Bronchial epithelial cell (primary cell): ENCODE data around the gene CCDC34. TPM values are rescaled to one million over a fixed set of nuclear protein-coding genes. Genes with fewer than 3 reads are reported as not detected.

Experiments used
- DNase-seq: peaks from one replicate; pipeline ENCODE4 v3.0.0-alpha.2; 2010; ENCODE audit warnings: low read depth
- FAIRE-seq: peaks from 2 replicates; lab custom pipeline; 2011; peaks lifted over from hg19 to GRCh38; lab: Jason Lieb, UNC
- H3K27me3 ChIP-seq: 2 replicates; pipeline ENCODE4 v1.5.1; 2011; ENCODE audit warnings: low read length; ENCODE audit not compliant: control insufficient read depth, insufficient read depth
- H3K36me3 ChIP-seq: 2 replicates; pipeline ENCODE4 v1.5.1; 2011; ENCODE audit warnings: low read length; ENCODE audit not compliant: control insufficient read depth, insufficient read depth
- H3K4me3 ChIP-seq: 2 replicates; pipeline ENCODE4 v1.5.1; 2011; ENCODE audit warnings: mild to moderate bottlenecking, low read depth, low read length, control low read depth
- total RNA-seq: library from RNA; depleted of rRNA; stranded (reverse); fragments of >200 nt; gene quantifications from 2 replicates; pipeline ENCODE4 v1.2.1, GENCODE V29; 2014
- TF ChIP-seq, protein P1 (sequence below): IDR thresholded peaks from 2 replicates; pipeline ENCODE4 v1.5.1; 2011; ENCODE audit warnings: mild to moderate bottlenecking, moderate library complexity, low read length, control low read depth, inconsistent platforms; ENCODE audit not compliant: insufficient read depth, severe bottlenecking

CCDC34 gene
- total RNA-seq, 1 donor from 2014 or later: 1.3 TPM

DNA sequence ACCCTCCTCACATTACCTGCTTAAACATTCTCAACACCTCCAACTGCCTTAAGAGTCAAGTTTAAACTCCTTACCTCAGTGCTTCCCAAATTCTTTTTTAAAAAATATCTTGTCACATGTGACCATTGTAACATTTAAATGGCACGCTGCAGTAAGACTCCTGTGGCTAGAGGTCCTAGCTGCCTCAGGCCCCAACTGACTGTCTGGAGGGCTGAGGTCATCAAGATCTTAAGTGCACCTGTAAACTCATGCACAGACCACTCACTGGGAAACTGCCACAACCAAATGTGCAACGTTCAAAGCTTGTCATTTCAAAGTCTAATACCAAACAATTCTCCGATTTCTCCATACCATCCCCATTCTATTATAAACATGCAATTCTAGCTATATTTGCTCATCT, 16.4 kb upstream of the CCDC34 start:
- DNase-seq (no peak), FAIRE-seq (no peak)
- Histone ChIP-seq H3K36me3 (no peaks in the 10 kb centered on the region), H3K27me3 (no peaks in the 10 kb centered on the region), H3K4me3 (no peak overlapping the region)
- TF ChIP-seq, protein P1, sequence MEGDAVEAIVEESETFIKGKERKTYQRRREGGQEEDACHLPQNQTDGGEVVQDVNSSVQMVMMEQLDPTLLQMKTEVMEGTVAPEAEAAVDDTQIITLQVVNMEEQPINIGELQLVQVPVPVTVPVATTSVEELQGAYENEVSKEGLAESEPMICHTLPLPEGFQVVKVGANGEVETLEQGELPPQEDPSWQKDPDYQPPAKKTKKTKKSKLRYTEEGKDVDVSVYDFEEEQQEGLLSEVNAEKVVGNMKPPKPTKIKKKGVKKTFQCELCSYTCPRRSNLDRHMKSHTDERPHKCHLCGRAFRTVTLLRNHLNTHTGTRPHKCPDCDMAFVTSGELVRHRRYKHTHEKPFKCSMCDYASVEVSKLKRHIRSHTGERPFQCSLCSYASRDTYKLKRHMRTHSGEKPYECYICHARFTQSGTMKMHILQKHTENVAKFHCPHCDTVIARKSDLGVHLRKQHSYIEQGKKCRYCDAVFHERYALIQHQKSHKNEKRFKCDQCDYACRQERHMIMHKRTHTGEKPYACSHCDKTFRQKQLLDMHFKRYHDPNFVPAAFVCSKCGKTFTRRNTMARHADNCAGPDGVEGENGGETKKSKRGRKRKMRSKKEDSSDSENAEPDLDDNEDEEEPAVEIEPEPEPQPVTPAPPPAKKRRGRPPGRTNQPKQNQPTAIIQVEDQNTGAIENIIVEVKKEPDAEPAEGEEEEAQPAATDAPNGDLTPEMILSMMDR: no peak

DNA sequence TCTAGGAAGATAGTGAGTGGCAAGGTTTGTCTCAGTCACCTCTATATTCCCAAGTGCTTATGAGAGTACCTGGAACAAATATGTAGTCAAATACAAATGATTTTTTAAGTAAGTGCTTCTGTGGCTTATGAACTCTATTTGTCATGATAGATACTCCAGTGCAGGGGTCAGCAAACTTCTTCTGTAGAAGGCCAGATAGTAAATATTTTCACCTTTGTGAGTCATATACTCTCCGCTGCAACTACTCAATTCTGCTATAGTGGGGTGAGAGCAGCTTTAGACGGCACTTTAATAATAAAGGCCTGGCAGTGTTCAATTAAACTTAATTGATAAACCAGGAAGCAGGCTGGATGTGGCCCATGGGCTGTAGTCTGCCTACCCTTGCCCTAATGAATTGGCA, 12.4 kb upstream of the CCDC34 start:
- H3K36me3 ChIP-seq: peaks cover 7% of the 10 kb centered on the region

DNA sequence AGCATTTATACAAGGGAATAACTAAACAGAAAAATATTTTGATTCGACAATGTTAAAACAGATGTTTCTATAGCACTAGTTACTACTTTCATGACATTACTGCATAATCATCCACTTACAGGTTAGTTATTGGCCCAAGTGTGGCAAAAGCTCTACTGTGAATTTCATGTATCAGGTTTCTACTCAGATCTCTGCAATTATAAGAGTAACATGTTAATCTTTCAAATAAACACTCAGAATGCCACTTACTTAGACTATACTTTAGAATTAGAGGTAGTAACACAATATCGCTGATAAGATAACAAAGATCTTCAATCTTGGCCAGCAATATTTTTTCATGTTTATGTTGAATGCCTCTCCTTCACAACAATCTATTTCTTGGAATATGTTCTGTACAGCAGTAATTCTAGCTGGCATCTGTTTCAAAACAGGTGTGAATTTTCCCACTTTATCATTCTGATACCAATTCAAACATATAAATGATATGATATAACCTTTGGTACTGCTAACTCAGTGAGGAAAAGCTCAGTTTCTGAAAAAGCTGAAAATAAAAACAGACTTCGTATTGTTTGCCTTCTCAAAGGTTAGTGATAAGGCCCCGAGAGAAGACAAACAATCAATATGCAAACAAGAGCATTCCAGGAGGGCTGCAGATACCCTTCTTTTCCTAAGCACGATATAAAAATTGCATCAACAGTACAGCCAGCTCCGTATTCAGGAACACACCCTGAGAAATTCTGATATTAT, 11.0 kb upstream of the CCDC34 start:
- DNase-seq: no peak
- Histone ChIP-seq H3K36me3 (peaks cover 7% of the 10 kb centered on the region), H3K4me3 (no peak overlapping the region), H3K27me3 (no peaks in the 10 kb centered on the region)
- TF ChIP-seq, protein P1: no peak
- FAIRE-seq: no peak

More for the DNA sequence above, 12.4 kb upstream of the CCDC34 start:
- TF ChIP-seq, protein P1: no peak
- FAIRE-seq (no peak), DNase-seq (no peak)
- H3K27me3 ChIP-seq: no peaks in the 10 kb centered on the region
- H3K4me3 ChIP-seq: no peak overlapping the region

DNA sequence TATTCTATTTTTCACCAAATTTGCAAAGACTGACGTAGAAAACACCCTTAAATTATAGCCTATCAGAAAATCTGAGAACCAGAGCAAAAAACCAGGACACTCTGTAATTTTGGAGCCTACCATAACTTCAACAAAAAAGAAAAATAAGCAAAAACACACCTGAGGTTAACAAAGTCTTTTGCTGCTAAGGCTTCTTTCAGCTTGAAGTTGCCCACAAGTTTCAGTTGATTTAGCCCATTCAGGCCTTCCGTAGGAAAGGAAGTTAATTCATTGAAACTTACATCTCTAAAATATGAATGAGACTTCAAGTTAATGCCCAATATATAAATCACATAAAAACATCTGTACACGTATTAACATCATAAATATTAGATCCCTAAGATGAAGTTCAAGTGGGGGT, 10.4 kb upstream of the CCDC34 start:
- DNase-seq: no peak
- Histone ChIP-seq H3K36me3 (peaks cover 8% of the 10 kb centered on the region), H3K27me3 (no peaks in the 10 kb centered on the region), H3K4me3 (no peak overlapping the region)
- no peak for FAIRE-seq
- TF ChIP-seq, protein P1: no peak

DNA sequence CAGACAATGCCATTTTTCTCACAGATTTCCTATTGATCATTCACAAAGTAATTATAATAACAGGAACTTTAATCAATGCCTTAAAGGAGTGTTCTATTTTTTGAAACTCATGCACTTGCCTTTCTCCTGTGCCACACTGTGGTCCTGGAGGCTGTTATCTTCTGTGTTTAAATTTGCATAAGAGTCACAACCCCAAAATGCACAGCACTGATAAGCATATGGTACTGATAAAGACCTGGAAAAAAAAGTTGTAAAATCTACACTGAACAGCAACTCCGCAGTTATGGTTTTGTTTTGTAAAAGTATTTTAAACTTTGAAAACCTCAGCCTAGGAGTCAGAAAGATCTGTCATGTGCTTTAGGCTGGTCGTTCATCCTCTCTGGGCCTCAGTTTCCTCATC, 9.1 kb upstream of the CCDC34 start:
- DNase-seq (no peak), FAIRE-seq (no peak)
- H3K27me3 ChIP-seq: no peaks in the 10 kb centered on the region
- peaks cover 10% of the 10 kb centered on the region for H3K36me3 ChIP-seq
- no peak overlapping the region for H3K4me3 ChIP-seq
- TF ChIP-seq, protein P1: no peak

DNA sequence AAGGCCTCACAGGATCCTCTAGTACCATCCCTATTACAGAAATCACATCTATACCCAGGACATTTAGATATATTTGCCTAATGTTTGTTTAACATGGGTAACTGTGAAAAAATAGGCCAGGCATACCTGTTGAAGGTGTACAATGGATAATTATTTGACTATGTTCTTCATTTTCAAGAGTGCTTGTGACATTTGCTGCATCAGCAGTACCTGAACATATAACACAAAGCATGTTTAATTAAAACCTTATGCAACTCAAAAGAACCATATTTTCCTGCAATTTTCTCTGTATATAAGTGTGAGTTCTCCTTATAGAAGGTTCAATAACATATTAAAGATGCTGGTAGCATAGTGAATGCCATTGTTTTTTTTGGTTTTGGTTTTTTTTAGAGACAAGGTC, 8.5 kb upstream of the CCDC34 start:
- DNase-seq (no peak), FAIRE-seq (no peak)
- H3K27me3 ChIP-seq: no peaks in the 10 kb centered on the region
- no peak overlapping the region for H3K4me3 ChIP-seq
- peaks cover 10% of the 10 kb centered on the region for H3K36me3 ChIP-seq
- TF ChIP-seq, protein P1: no peak
